ENCODE data around the gene LHPP. TPM values are rescaled to one million over a fixed set of nuclear protein-coding genes. Genes with fewer than 3 reads are reported as not detected.

LHPP gene
- total RNA-seq, 1 experiment from 2014 or later: 24.7 TPM

GRCh38 chr10:124428207-124428777, 33.3 kb upstream of the LHPP start:
- Histone ChIP-seq H4K20me1 (ENCODE audit: insufficient read depth) (no peaks in the 10 kb centered on the region), H3K9me2 (ENCODE audit: insufficient read depth) (no peaks in the 10 kb centered on the region), H3K4me2 (peak overlapping the region; percentile 56), H3K27me3 (ENCODE audit: insufficient read depth, low read depth) (no peaks in the 10 kb centered on the region), H2AFZ (no peak overlapping the region), H3K36me3 (ENCODE audit: low read depth) (no peaks in the 10 kb centered on the region), H3K79me2 (ENCODE audit: low read depth) (no peaks in the 10 kb centered on the region), H3K4me3 (no peak overlapping the region), H3K9me3 (ENCODE audit: insufficient read depth, low read depth) (no peaks in the 10 kb centered on the region), H3K27ac (peak overlapping the region; percentile 39), H3K4me1 (replicated peaks; ENCODE audit: insufficient read depth) (peaks cover 13% of the 10 kb centered on the region), H3F3A (ENCODE audit: insufficient read depth, low read depth) (peaks cover 10% of the 10 kb centered on the region; the same call in 1 of the 2 replicates)
- POLR2A ChIA-PET (ENCODE audit: unreplicated experiment): no interaction called here
- peak; percentile 12 to 52 for DNase-seq
- no TSS peak for BruUV-seq (replicated peaks)
- CTCF ChIA-PET: interaction anchor here (0.6 kb wide), 1 partner anchor 311 kb away, joined by 3 read pairs; no protein-coding TSS in a partner anchor
- TF ChIP-seq CTCF (conservative IDR thresholded peaks at IDR 0.05) (no peak), EZH2 (IDR thresholded peaks at IDR 0.05; ENCODE audit: low read depth) (no peak)
- intact Hi-C loops (cut with micrococcal nuclease; ENCODE audit: unreplicated experiment): no loop called here

GRCh38 chr10:124429576-124429975, 32.0 kb upstream of the LHPP start:
- CTCF ChIA-PET: no interaction called here
- Histone ChIP-seq H3F3A (ENCODE audit: insufficient read depth, low read depth) (peaks cover 10% of the 10 kb centered on the region; the same call in 1 of the 2 replicates), H3K4me2 (no peak overlapping the region), H3K9me3 (ENCODE audit: insufficient read depth, low read depth) (no peaks in the 10 kb centered on the region), H3K27me3 (ENCODE audit: insufficient read depth, low read depth) (no peaks in the 10 kb centered on the region), H3K4me1 (replicated peaks; ENCODE audit: insufficient read depth) (peaks cover 13% of the 10 kb centered on the region), H3K36me3 (ENCODE audit: low read depth) (no peaks in the 10 kb centered on the region), H2AFZ (no peak overlapping the region), H4K20me1 (ENCODE audit: insufficient read depth) (no peaks in the 10 kb centered on the region), H3K79me2 (ENCODE audit: low read depth) (no peaks in the 10 kb centered on the region), H3K4me3 (no peak overlapping the region), H3K9me2 (ENCODE audit: insufficient read depth) (no peaks in the 10 kb centered on the region), H3K27ac (no peak overlapping the region)
- no peak for TF ChIP-seq CTCF (conservative IDR thresholded peaks at IDR 0.05)
- no peak for TF ChIP-seq EZH2 (IDR thresholded peaks at IDR 0.05; ENCODE audit: low read depth)
- no peak for DNase-seq
- POLR2A ChIA-PET (ENCODE audit: unreplicated experiment): no interaction called here
- intact Hi-C loops (cut with micrococcal nuclease; ENCODE audit: unreplicated experiment): no loop called here
- BruUV-seq (replicated peaks): no TSS peak

GRCh38 chr10:124430077-124430476, 31.5 kb upstream of the LHPP start:
- TF ChIP-seq EZH2 (IDR thresholded peaks at IDR 0.05; ENCODE audit: low read depth): no peak
- no peak for TF ChIP-seq CTCF (conservative IDR thresholded peaks at IDR 0.05)
- Histone ChIP-seq H4K20me1 (ENCODE audit: insufficient read depth) (no peaks in the 10 kb centered on the region), H3K36me3 (ENCODE audit: low read depth) (no peaks in the 10 kb centered on the region), H3F3A (ENCODE audit: insufficient read depth, low read depth) (peaks cover 11% of the 10 kb centered on the region), H3K4me3 (no peak overlapping the region), H3K4me1 (replicated peaks; ENCODE audit: insufficient read depth) (peaks cover 13% of the 10 kb centered on the region), H3K27ac (no peak overlapping the region), H2AFZ (no peak overlapping the region), H3K27me3 (ENCODE audit: insufficient read depth, low read depth) (no peaks in the 10 kb centered on the region), H3K9me2 (ENCODE audit: insufficient read depth) (no peaks in the 10 kb centered on the region), H3K79me2 (ENCODE audit: low read depth) (no peaks in the 10 kb centered on the region), H3K4me2 (no peak overlapping the region), H3K9me3 (ENCODE audit: insufficient read depth, low read depth) (no peaks in the 10 kb centered on the region)
- POLR2A ChIA-PET (ENCODE audit: unreplicated experiment): no interaction called here
- DNase-seq: no peak
- CTCF ChIA-PET: no interaction called here
- intact Hi-C loops (cut with micrococcal nuclease; ENCODE audit: unreplicated experiment): no loop called here
- BruUV-seq (replicated peaks): no TSS peak
